ENCODE results near the gene GALNT11.
"Not testable (repeated sequence)": the region's sequence is repeated elsewhere in the genome, so short reads cannot be mapped to it uniquely, and the experiment has no call there.

Gene GALNT11
- total RNA-seq: 41.8 to 76.1 (median 63.0) reads per million in 17 experiments

DNA sequence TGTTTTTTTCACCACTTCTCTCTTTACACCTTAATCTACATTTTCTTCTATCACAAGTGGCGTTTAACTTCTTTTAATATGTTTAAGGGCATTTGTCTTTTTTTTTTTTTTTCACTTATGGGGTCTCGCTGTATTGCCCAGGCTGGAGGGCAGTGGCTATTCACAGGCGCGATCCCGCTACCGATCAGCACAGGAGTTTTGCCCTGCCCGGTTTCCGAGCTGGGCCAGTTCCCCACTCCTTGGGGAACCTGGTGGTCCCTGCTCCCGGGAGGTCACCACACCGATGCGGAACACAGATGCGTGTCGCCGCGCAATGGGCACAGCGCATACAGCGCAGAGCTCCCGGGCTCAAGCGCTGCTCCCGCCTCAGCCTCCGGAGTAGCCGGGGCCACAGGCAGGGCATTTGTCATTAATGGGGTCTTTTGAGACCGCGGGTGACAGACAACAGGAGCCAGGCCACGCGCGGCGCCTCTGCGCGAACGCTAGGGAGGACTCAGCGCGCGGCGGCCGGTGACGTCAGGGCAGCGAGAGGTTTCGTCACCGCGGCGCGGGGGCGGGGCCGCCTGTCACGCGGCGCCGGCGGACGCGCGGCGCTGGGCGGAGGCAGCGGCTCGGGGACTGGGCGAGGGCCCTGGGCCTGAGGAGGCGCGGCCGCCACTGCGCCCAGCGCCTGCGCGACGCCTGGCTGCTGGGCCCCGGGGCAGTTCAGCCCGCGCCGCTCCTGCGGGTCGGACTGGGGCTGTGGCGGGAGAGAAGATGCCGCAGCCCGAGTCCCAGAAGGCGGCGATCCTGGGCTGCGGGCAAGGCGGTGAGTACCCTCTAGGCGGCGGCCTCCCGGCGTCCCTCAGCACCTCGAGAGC is at the start of gene GALNT11:
Gene GALNT11, plus strand, starts transcription at position 598 of the 860 bp plus-strand sequence. CDS start 68,554 bp downstream, outside the sequence.
- DNase-seq: peak; percentile 95 to 98 (median 98)

DNA sequence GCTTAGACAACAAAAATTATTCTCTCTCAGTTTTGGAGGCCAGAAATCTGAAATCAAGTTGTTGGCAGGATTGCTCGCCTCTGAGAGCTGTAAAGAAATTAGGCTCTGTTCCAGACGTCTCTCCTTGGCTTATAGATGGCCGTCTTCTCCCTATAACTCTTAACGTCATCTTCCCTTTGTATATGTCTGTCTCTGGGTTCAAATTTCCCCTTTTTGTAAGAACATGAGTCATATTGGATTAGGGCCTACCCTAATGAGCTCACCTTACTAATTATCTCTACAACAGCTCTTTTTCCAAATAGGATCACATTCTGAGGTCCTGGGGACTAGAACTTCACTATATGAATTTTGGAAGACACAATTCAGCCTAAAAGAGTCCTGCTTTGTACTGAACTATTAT is 46.9 kb upstream of the GALNT11 start:
- no peak for DNase-seq

DNA sequence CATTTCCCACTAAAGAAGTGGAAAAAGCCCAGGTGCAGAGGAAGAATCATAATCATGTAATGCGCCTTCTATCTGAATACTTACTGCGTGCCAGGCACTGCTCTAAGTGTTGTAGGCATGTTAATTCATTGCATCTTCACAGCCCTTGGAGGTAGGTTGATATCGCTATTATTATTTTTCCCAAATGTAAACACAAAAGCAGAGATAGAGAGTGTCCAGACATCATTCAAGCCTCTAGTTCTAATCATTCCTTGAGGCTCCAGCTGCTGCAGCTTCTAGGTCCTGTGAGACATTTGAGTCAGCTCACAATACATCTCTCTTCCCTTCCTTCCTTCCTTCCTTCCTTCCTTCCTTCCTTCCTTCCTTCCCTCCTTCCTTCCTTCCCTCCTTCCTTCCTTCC is 44.3 kb upstream of the GALNT11 start:
- DNase-seq: no peak

GRCh38 chr7:151982806-151983205 is 42.7 kb upstream of the GALNT11 start:
- no peak for DNase-seq

DNA sequence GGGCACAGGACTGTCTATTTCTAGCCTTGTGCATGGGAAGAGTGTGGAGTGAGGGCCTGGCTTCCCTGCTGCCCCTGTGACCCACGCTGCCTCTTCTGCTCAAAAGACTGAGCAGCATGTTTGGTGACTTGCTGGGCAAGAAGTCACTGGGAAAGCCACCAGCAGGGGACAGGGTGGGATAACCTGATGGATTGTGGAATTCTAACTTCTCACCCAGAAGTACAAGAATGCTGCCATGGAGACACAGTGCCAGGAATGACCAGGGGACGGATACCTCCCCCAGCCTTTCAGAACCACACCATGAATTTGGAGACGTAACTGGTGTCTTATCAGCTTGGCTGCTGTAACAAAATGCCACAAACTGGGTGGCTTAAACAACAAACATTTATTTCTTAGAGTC is 40.9 kb upstream of the GALNT11 start:
- no peak for DNase-seq

DNA sequence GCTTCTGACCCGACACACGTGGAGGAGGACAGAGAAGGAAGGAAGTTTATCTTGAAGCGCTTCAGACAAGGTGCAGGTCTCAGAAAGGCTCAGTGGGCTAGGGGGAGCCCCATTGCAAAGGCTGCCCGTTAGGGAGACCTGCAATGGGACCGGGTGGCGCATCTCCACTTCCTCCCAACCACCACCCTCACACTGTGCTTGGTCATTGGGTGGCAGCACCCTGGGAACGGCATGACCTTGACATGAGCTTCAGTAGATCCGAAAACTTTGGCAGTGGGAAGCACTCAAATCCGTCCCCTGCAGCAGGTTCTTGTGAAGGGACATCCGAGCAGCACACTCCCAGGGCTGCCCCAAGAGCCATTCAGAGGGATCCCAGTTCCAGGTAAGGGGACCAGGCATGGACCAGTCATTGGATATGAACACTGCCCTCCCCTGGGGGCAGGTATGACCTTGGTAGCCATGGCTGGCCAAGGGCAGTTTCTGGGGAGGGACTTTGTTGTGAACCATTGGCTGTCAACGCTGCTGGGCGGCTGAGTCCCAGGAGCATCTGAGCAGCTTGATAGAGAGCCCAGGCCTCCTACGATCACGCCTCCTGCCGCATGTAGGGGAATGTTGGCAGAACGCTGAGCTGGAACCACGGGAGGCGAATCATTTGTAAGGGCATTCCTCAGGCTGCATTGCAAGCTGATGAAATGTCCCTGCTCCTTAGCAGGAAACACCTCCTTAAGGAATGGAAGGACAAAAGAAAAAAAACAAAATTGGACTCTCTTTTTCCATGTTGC is 37.5 kb upstream of the GALNT11 start:
- no peak for DNase-seq

- DNase-seq: peak; percentile 62 to 77 (median 74)
Measured at GRCh38 chr7:151992375-151992774, 33.1 kb upstream of the GALNT11 start.

DNA sequence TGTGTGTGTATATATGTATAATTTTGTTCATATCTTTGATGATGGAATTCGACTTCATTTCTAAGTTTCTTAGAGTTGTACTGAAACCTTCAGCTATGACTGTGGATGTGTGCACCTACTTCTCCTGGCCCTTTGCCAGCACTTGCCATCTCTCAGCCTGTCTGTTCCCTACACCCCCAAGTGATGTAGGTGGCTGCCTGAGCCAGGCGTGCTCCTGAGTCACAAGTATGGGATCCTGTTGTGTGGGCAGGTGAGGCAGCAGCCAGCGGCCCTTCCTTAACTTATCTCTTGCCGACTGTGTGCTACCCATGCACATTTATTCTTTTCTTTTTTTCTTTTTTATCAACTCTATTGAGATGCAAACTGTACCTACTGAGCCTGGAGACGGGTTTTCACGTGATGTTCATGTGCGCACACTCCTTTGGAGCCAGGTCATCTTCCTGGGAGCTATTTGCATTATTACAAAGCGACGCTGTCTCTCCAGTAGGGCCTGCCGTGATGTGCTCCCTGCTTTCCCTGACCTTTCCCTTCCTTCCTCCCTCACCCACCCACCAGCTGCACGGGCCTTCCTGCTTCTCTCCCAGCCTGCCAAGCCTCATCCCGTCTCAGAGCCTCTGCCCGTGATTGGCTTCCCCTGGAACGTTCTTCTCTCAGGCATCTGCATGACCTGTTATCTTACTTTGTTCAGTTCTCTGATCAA is 31.3 kb upstream of the GALNT11 start:
- peak in 3 of 4 experiments; percentile 7 to 24 (median 8) for DNase-seq

GRCh38 chr7:151999424-152000090 is 25.9 kb upstream of the GALNT11 start:
- no peak for DNase-seq

- no peak for DNase-seq
Measured at GRCh38 chr7:152000191-152000590, 25.3 kb upstream of the GALNT11 start.

DNA sequence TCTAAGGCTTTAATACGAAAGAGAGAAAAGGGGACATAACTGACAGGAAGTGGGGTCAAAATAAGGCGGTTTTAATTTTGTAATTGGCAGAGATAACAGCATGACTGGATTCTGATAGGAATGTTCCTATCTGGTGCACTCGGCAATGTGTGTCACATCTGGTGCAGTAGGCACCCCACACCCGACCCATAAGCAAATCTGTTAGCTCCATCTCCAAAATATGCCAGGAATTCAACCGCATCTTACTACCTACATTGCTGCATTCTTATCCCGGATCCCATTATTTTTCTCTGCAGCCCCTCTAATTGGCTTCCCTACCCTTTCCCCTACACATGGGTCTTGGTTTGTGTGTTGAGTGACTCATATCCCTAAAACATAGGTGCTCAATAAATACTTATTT is 19.1 kb upstream of the GALNT11 start:
- DNase-seq: no peak

DNA sequence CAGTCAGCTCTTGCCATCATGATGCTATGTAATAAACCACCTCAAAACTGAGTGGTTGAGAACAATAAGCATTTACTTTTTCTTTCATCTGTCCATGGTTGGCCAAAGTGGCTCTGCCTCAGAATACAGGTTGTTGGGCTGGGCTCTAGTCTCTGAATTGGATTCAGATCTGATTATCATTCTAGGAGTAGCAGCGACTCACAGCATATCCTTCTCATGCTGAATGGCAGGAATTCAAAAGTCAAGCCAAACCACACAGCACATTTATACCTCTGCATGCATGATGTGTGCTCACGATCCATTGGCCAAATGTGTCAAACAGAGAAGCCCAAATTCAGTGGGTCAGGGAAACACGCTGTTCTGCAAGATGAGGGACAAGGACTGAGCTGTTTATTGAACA is 13.6 kb upstream of the GALNT11 start:
- DNase-seq: no peak

DNA sequence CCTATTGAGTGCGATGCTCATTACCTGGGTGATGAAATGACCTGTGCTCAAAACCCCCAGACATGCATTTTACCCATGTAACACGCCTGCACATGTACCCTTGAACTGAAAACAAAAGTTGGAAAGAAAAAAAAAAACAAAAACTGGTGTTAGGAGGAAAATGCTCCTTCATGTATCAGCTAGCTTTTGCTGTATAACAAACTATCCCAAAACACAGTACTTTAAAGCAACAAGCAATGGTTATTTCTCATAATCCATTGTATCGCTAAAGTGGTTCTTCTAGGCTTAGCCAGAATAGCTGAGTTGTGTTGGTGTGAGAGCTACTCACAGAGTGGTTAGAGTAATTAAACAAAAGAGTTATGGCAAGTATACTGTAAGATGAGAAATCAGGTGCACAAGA is 12.2 kb upstream of the GALNT11 start:
- DNase-seq: no peak

GRCh38 chr7:152013974-152014373 is 11.5 kb upstream of the GALNT11 start:
- no peak for DNase-seq

DNA sequence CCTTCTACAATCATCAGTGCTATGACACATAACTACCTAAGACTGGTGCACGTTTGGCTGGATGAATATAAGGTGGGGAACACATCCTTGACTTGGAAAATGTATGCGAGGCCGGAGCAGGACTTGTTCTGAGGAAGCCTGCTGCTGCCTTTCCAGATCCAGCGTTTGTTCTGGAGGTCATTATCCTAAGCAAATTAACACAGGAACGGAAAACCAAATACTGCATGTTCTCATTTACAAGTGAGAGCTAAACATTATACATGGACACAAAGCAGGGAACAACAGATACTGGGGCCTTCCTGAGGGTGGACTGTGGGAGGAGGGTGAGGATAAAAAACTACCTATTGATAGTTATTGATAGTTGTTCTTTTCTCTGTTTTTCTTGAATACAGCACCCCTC is 10.8 kb upstream of the GALNT11 start:
- no peak for DNase-seq

DNA sequence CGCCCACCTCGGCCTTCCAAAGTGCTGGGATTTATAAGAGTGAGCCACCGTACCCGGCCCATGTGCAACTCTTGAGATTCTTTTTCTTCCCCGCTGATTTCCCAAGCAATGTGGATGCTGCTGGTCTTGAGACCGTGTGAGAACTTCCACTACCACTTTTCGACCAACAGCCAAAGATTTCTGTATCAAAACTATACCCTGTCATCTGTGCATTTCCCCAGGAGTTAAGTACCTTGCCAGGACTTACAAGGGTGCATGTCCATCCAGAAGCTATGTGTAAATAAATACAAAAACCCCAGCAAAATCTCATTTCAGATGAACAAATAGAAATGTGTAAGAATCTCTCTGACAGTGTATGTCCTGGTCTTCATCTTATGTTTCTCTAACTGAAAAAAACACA is 9.9 kb upstream of the GALNT11 start:
- DNase-seq: no peak

GRCh38 chr7:152016947-152017346 is 8.5 kb upstream of the GALNT11 start:
- DNase-seq: no peak

GRCh38 chr7:152017683-152018082 is 7.8 kb upstream of the GALNT11 start:
- not testable (repeated sequence) for DNase-seq

DNA sequence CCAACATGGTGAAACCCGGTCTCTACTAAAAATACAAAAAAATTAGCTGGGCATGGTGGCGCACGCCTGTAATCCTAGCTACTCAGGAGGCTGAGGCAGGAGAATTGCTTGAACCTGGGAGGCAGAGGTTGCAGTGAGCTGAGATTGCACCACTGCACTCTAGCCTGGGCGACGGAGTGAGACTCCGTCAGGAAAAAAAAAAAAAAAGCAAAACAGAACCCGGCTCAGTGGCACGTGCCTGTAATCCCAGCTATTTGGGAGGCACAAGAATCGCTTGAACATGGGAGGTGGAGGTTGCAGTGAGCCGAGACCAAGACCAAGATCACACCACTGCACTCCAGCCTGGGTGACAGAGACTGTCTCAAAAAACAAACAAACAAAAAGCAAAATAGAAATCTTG is 3.7 kb upstream of the GALNT11 start:
- DNase-seq: not testable (repeated sequence)

DNA sequence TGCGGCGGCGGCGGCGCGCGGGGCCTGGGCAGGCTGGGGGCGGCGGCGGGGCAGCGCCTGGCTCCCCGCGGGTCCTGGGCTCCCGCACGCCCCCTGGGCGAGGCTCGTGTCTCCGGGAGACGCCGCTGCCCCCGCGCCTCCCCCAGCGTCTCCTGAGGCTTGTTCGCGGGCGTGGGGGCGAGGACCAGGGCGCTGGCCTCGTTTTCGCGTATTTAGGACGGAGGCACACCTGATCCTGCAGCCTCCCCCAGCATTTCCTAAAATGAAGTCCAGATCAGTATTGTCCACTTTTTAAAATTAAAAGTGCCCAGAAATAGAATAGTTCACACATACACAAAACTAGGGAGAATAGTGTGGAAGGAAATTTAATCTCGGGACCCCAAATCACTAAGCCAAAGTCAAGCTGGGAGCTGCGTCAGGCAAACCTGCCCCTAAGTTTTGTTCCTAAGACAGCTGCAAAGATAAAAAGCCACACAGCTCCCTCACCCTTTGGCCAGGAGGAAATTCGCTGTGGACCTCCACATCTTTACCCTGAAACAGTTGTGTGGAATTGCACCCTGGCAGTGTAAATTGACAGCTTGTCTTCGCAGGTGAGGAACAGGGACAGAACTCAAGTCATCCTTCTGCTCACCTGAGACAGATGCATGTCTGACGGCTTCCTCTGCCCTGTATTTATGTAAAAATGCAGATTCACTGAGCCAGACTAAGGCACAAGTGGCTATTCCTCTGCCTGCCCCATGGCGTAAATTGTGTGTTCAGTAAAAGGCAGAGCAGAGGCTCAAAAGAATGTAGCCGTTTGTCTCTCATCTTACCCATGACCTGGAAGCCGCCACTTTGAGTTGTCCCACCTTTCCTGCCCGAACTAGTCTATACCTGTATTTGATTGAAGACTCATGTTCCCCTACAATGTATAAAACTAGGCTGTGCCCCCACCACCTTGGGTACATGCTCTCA is 740 bp downstream of the GALNT11 start:
- DNase-seq: peak in 1 of 4 experiments; percentile 3
